CD1c-positive myeloid dendritic cell (primary cell): ENCODE results near the gene SLC25A15.
A peak's percentile ranks its signal among the peaks of the same experiment; 100 is the strongest.
"Not testable (repeated sequence)": the region's sequence is repeated elsewhere in the genome, so short reads cannot be mapped to it uniquely, and the experiment has no call there.

Source experiments
- DNase-seq: peaks from one replicate; pipeline ENCODE4 v3.0.0-alpha.2; 2016; ENCODE audit errors: extremely low spot score

Gene SLC25A15

GRCh38 chr13:40813667-40814454 lies 24.4 kb downstream of the SLC25A15 start:
- peak; percentile 50 for DNase-seq

- DNase-seq, result no peak
Observed at GRCh38 chr13:40814803-40815202, 25.4 kb downstream of the SLC25A15 start.

DNA sequence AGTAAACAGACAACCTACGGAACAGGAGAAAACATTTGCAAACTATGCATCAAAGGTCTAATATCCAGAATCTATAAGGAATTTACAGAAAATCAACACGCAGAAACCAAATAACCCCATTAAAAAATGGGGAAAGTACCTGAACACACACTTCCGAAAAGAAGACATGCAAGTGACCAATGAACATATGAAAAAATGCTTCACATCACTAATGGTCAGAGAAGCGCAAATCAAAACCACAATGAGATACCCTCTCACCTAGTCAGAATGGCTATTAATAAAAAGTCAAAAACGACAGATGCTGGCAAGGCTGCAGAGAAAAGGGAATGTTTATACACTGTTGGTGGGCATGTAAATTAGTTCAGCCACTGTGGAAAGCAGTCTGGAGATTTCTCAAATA lies 29.5 kb downstream of the SLC25A15 start:
- DNase-seq, result no peak

- no peak for DNase-seq
Observed at GRCh38 chr13:40819797-40820315, 30.4 kb downstream of the SLC25A15 start.

DNA sequence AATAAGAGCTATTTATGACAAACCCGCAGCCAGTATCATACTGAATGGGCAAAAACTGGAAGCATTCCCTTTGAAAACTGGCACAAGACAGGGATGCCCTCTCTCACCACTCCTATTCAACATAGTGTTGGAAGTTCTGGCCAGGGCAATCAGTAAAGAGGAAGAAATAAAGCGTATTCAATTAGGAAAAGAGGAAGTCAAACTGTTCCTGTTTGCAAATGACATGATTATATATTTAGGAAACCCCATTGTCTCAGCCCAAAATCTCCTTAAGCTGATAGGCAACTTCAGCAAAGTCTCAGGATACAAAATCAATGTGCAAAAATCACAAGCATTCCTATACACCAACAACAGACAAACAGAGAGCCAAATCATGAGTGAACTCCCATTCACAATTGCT lies 50.3 kb downstream of the SLC25A15 start:
- peak; percentile 31 for DNase-seq

DNA sequence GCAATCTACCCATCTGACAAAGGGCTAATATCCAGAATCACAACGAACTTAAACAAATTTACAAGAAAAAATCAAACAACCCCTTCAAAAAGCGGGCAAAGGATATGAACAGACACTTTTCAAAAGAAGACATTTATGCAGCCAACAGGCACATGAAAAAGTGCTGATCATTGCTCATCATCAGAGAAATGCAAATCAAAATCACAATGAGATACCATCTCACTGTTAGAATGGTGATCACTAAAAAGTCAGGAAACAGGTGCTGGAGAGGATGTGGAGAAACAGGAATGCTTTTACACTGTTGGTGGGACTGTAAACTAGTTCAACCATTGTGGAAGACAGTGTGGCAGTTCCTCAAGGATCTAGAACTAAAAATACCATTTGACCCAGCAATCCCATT lies 51.5 kb downstream of the SLC25A15 start:
- DNase-seq, result not testable (repeated sequence)
